ENCODE results near the gene DLGAP1. TPM values are rescaled to one million over a fixed set of nuclear protein-coding genes. Genes with fewer than 3 reads are reported as not detected.

Gene DLGAP1
- total and polyA plus RNA-seq, 4 donors: 0.54 to 11.8 (median 3.1) TPM

DNA sequence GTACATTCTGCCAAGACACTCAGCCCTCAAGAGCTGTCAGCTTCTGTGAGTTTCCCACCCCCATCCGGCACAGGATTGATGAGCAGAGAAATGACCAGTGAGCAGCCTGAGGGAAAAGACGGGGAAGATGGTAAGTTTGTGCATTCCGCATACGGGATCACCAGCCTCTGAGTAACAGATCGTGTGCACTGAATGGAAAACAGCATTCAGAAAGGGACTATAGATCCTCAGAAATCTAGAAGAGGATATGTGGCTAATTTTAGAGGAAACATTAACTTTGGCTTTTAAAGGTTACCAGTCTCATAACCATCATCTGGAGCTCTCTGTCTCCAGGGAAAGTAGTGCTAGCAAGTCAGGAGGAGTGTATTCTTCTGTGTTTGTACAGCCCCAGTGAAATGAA is 679.1 kb downstream of the DLGAP1 start:
- no peaks in the 10 kb centered on the region for H3K9me3 ChIP-seq (ENCODE audit: control insufficient read depth in 4 of 4, insufficient read depth in 3 of 4, low read length in 3 of 4)
- peaks cover 0 to 11% (median 0%) of the 10 kb centered on the region in 5 donors for H3K4me1 ChIP-seq (ENCODE audit: control insufficient read depth in 5 of 5, insufficient read depth in 5 of 5, low read length in 5 of 5)
- H3K27ac ChIP-seq (ENCODE audit: low read depth in 1 of 2, low read length in 1 of 2): no peak overlapping the region
- H3K27me3 ChIP-seq (ENCODE audit: control insufficient read depth in 3 of 3, insufficient read depth in 3 of 3, low read length in 2 of 3): no peaks in the 10 kb centered on the region
- WGBS, 2 donors: 93% methylated on average over 5 of the region's 5 CpGs
- TF ChIP-seq, protein P1, sequence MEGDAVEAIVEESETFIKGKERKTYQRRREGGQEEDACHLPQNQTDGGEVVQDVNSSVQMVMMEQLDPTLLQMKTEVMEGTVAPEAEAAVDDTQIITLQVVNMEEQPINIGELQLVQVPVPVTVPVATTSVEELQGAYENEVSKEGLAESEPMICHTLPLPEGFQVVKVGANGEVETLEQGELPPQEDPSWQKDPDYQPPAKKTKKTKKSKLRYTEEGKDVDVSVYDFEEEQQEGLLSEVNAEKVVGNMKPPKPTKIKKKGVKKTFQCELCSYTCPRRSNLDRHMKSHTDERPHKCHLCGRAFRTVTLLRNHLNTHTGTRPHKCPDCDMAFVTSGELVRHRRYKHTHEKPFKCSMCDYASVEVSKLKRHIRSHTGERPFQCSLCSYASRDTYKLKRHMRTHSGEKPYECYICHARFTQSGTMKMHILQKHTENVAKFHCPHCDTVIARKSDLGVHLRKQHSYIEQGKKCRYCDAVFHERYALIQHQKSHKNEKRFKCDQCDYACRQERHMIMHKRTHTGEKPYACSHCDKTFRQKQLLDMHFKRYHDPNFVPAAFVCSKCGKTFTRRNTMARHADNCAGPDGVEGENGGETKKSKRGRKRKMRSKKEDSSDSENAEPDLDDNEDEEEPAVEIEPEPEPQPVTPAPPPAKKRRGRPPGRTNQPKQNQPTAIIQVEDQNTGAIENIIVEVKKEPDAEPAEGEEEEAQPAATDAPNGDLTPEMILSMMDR (IDR thresholded peaks at IDR 0.05; ENCODE audit: control extremely low read depth, extremely low read depth): no peak
- ATAC-seq (ENCODE audit: insufficient read depth, low FRiP score) (no peak), DNase-seq (no peak)
- no peaks in the 10 kb centered on the region for H3K36me3 ChIP-seq (ENCODE audit: control insufficient read depth in 4 of 4, insufficient read depth in 4 of 4, low read length in 4 of 4)
- no peak overlapping the region for H3K9ac ChIP-seq (ENCODE audit: insufficient read depth in 1 of 2, low read length in 2 of 2)
- no peak overlapping the region for H3K4me3 ChIP-seq

DNA sequence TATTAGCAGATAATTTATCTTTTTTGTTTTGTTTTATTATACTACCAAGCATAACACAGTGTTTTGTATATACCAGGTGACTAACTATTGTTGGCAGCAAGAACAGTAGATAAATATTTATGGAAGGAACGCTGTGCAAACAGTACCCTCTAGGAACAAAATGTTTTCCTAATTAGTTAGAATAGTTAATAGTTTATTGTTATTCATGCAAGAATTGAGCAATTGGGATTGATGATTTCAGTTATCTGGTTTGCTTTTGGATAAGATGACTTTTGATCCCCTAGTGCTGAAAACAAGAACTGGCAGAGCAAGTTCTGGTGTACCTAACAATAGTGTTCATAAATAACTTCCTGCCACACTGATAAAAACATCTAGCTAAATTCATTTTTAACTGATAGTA is 681.8 kb downstream of the DLGAP1 start:
- Histone ChIP-seq H3K27ac (ENCODE audit: low read depth in 1 of 2, low read length in 1 of 2) (no peak overlapping the region), H3K9ac (ENCODE audit: insufficient read depth in 1 of 2, low read length in 2 of 2) (no peak overlapping the region), H3K4me1 (ENCODE audit: control insufficient read depth in 5 of 5, insufficient read depth in 5 of 5, low read length in 5 of 5) (peaks cover 0 to 14% (median 0%) of the 10 kb centered on the region in 5 donors), H3K9me3 (ENCODE audit: control insufficient read depth in 4 of 4, insufficient read depth in 3 of 4, low read length in 3 of 4) (no peaks in the 10 kb centered on the region), H3K36me3 (ENCODE audit: control insufficient read depth in 4 of 4, insufficient read depth in 4 of 4, low read length in 4 of 4) (no peaks in the 10 kb centered on the region), H3K4me3 (no peak overlapping the region), H3K27me3 (ENCODE audit: control insufficient read depth in 3 of 3, insufficient read depth in 3 of 3, low read length in 2 of 3) (no peaks in the 10 kb centered on the region)
- no peak for ATAC-seq (ENCODE audit: insufficient read depth, low FRiP score)
- WGBS, 2 donors: 49 to 68% methylated on average over 1 of the region's 1 CpG
- DNase-seq: no peak
- TF ChIP-seq, protein P1 (IDR thresholded peaks at IDR 0.05; ENCODE audit: control extremely low read depth, extremely low read depth): no peak

DNA sequence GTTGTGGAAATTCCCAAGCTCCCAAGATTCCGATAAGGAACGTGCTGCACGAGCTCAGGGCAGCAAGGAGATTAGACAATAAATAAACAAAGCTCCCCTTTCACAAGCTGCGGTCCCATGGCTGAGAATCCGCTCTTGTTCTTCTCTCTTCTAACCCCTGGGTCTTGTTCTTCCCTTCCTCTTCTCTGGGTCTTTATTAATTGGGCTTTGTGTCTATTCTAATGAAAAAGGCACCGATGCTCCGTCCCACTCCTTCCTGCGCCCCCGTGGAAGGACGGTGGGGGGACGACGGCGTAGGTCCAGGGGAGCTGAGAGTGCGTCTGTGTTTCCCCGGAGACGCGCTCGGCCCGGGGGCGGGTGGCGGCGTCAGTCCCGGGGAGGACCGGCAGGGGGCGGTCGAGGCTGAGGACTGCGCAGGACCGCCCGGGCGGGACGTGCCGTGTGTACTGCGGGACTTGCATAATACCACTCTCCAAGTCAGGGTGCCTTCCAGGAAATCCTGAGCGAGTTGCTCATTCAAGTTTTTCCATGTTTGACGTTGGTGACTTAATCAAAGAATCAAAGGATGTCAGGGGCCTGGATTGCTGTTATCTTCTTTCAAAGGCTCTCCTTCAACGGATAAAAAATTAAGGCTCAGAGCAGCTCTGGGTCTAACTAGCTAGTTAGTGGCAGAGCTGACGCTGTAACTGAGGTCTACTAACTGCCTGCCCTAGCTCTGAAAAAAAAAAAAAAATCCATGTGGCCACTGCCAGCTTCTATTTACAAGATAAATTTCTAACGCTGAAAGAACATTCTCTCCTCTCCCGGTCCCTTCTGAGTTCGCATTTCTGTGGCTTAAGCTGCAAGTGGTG is 683.8 kb downstream of the DLGAP1 start:
- Histone ChIP-seq H3K9me3 (ENCODE audit: control insufficient read depth in 4 of 4, insufficient read depth in 3 of 4, low read length in 3 of 4) (no peaks in the 10 kb centered on the region), H3K27ac (ENCODE audit: low read depth in 1 of 2, low read length in 1 of 2) (peak overlapping the region in 1 of 2 donors; percentile 52), H3K36me3 (ENCODE audit: control insufficient read depth in 4 of 4, insufficient read depth in 4 of 4, low read length in 4 of 4) (no peaks in the 10 kb centered on the region), H3K9ac (ENCODE audit: insufficient read depth in 1 of 2, low read length in 2 of 2) (peak overlapping the region; percentile 61 to 66), H3K27me3 (ENCODE audit: control insufficient read depth in 3 of 3, insufficient read depth in 3 of 3, low read length in 2 of 3) (no peaks in the 10 kb centered on the region), H3K4me1 (ENCODE audit: control insufficient read depth in 5 of 5, insufficient read depth in 5 of 5, low read length in 5 of 5) (peaks cover 0 to 14% (median 0%) of the 10 kb centered on the region in 5 donors), H3K4me3 (peak overlapping the region; percentile 3)
- TF ChIP-seq, protein P1 (IDR thresholded peaks at IDR 0.05; ENCODE audit: control extremely low read depth, extremely low read depth): peak; percentile 67
- DNase-seq (peak; percentile 93 to 96 (median 93)), ATAC-seq (ENCODE audit: insufficient read depth, low FRiP score) (peak; percentile 100)
- WGBS, 2 donors: 2 to 3% methylated on average over 40 of the region's 40 CpGs

All from lung (tissue), 12 donors.